HPDE6-E6E7 (cell line): ENCODE measurements around the gene DNM3.
"Not testable (repeated sequence)": the region's sequence is repeated elsewhere in the genome, so short reads cannot be mapped to it uniquely, and the experiment has no call there.

Experiments used
- DNase-seq: peaks from one replicate; pipeline ENCODE4 v3.0.0; 2011; ENCODE audit warnings: missing footprints; ENCODE audit errors: extremely low spot score

The DNM3 gene

DNA sequence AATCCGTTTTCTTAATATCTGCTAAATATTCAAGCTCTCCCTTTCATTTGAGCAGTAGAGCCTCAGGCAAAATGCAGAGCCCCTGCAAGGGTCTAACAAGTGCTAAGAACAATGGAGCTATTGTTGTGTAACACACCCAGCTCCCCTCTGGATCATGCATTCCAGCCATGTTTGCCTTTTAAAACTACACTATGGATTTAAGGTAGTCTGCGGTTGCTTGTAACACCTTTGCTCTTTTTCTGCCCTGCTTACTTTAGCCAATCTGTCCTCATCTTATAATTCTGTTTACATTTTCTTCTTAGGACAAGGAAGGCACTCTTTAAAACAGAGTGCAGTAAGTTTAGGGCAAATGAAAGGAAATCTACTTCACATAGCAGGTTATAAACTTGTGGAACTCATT is 519.2 kb downstream of the DNM3 start:
- no peak for DNase-seq

DNA sequence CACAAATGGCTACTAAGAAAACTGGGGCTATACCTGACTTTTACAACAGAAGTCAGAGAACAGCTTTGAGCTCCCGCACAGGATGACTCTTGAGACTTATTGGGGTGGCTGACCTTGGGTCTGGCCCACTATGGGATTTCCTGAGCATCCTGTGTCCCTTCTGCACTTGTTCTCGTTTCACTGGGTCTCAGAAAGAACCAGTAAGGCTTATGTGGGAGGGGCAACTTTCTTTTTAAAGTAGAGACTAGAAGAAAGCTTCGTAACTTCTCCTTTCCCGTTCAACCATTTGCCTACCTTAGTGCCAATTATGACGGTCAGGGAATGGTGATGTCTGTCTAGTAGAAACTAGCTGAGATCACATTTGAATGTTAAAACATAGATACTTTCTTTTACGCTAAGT is 519.7 kb downstream of the DNM3 start:
- DNase-seq, result no peak

DNA sequence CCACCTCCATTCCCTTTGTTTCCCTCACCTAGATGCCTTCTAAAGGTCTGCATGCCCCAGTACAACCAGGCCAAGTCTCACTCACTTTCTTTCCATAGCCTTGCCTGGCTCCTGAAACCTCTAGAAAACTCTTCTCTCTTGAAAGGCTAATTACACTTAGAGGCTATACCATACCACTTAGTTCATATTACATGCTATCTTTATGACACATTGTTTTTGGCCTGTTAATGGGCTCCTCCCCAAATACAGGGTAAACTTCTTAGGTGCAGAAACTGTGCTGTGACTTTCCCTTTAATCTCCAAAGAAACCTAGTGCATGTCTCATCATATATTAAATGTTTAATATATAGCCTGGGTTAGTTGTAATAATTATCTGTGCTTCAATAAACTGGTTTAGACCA is 522.6 kb downstream of the DNM3 start:
- no peak for DNase-seq

DNA sequence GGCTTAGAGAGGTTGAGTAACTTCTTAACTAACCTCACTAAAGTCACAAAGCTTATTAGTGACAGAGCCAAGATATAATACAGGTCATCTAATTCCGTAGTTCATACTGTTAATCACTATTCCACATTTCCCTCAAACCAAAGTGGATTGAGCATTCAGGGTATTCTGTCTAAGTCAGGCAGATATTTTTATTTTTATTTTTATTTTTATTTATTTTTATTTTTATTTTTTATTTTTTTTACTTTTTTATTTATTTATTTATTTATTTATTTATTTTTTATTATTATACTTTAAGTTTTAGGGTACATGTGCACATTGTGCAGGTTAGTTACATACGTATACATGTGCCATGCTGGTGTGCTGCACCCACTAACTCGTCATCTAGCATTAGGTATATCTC is 530.3 kb downstream of the DNM3 start:
- not testable (repeated sequence) for DNase-seq

DNA sequence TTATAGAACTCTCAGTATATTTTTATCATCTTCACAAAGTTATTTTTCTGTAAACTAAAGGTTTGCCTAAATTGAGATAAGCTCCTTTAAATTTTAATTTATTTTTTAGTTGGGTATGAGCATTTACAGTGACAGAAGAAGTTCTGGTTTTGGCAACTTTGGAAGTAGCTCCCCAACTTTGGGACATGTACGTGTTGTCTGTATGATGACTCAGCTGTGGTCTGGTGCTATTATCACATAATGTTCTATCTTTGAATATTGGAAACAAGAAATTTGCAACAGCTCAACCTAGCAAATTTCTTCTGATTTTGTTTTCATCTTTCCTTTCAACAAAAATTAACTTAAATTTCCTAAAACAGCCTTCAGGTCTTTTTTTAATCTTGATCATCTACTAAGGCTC is 532.6 kb downstream of the DNM3 start:
- DNase-seq, result no peak

DNA sequence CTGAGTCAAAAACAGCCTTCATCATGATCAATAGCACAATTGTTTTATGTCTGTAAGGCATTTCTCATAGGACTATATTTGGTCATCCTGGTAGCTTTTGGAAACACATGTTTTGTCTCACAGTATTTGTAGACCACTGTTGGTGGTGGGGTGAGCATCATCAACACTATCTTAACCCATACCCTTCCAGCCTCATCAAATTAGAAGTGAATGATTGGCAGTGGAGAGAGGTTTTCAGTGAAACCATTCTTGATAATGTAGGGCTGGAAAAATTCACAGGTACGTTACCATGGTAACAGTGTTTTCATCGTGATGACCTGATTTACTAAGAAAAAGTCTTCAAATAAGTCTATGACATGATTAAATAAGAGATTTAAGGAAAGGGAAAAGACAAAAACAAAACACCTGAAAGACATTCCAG is 533.9 kb downstream of the DNM3 start:
- DNase-seq, result no peak

DNA sequence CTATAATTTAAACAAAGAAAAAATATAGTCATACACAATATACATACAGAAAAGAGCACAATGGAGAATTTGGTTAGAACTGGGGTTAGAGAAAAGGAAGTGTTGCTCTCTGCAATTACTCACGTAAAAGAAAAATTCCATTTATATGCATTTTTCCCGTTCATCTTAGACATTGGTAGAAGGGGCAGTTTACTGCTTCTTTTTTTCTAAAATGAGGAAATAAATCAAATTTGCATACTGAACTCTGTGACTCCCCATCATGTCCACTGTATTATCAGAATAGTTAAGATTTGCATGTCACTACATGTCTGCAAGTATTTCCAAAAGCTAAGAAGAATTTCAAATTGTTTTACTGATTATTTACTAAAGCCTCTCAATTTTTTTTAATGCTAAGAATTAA is 535.1 kb downstream of the DNM3 start:
- no peak for DNase-seq

DNA sequence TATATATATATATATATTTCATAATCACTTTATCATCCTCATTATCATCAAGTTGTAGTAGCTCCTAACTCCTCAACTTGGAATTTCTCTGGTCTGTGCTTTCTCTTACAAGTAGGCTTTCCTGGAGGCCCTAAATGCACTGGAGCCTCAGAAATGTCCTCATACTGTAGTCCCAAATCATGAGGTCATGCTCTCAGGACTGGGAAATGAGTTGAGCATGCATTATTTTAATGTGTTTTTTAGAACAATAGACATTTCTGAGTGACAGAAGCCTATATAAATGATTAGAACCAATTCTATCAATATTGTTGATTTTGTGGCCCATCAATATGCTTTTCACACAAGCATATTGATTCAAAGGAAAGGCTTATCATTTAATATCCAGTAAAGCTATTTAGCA is 536.3 kb downstream of the DNM3 start:
- DNase-seq, result no peak

DNA sequence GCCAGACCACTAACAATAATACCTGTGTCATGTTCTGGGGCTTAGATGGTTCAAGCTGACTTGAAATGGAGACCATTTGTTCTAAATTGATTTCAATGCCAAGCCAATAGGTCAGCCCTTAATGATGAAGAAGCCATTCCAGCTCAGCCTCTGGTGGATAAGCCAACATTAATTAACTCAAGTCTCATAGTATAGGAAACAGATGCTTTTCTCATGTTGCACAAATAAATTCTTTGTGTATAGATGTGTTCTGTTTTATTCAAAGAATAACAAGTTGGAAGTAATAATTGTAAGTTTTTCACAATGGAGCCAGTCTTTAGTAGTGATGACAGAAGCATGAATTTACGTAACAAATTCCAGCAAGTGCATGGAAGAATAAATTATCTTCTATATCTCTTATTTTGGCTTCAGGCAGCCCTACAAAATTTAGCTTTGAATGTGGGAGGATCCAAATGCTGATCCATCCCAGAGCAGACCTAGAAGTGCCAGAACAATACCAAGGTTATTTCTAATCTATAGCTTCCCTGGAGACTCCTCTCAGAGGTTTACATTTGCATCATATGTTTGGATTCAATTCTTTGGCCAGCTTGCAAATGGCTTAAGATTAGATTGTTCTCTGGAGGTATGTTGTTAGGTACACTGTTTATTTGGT is 536.9 kb downstream of the DNM3 start:
- DNase-seq, result no peak

DNA sequence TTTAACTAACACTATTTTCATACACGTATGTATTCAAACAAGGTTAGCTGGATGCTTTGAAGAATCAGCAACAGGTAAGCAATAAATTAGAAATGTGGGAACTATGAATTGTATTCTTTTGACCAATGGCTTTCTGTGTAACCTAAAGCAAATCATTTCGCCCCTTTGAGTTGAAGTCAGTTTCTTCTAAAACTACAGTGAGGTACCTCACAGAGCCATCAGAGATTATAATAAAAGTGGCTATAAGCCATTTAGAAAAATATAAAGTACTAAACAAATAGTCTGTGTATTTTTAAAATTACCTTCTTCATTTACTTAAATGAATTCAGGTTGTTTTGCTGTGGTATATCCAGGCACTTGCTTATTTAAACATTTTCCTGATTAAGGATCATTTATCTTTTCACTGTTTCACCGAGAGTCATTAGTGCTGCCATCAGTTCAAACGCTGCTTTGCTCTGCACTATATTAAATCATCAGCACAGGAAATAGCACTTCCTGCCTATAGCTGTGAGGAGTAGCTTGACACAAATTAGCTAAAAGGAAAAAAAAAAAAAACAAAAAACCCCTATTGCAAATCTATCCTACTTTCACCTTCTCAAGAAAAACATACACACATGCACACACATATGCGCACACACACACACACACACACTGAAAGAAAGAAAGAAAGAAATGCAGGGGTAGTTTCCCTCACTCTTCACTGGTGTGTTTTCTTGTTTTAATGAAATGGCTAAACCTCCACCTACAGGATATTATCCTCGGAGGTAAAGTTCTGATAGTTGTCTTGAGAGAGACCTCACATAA is 539.3 kb downstream of the DNM3 start:
- DNase-seq, result no peak

DNA sequence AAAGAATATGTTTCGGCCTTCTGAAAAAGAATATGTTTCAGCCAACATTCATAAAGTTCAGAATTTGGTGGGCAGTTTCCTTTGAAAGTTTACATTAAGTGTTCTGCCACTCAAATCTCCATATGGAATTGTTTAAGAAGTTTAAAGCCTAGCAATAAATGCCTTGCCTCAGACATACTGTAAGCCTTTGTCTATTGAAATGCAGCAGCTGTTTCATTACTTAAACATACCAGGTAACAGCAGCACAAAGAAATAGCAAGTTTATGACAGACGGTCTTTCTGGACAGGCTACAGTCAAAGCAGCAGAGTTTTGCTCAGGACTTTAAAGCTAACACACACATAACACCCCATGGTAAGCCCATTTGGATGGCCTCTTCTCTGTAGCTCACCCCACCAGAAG is 540.6 kb downstream of the DNM3 start:
- DNase-seq, result no peak

DNA sequence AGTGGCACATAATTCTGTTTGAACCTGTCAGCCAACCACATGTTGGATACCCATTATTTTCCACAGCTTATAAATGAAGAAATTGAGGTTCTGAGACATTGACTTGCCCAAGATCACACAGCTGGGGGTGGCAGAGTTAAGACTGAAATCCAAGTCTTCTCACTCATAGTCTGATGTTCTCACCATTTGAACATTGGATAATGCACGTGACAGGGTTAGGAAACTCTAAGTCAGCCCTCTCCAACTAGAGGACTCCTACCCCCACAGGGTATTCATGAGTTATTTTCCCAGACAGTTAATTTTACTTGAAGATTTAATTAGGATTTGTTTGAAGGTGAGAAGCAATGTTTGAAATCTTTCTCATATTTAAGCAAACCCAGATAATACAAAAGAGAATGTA is 541.1 kb downstream of the DNM3 start:
- DNase-seq, result no peak

DNA sequence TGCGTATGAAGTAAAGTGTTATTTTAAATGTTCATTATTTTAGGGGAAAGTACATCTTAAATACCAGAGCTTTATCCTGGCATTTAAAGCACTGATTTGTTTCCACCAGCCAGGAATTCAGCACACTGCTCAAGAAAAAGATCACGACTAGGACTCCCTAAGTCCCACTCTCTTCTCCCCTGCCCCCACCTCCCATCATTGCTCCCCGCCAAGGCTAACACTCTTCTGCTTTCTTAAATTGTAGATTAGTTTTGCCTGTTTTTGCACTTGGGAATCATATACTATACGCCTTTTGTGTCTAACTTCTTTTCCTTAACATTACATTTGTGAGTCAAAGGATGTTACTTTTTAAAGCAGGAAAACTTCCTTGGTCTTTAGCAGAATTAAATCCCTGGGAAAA is 541.7 kb downstream of the DNM3 start:
- DNase-seq, result no peak

DNA sequence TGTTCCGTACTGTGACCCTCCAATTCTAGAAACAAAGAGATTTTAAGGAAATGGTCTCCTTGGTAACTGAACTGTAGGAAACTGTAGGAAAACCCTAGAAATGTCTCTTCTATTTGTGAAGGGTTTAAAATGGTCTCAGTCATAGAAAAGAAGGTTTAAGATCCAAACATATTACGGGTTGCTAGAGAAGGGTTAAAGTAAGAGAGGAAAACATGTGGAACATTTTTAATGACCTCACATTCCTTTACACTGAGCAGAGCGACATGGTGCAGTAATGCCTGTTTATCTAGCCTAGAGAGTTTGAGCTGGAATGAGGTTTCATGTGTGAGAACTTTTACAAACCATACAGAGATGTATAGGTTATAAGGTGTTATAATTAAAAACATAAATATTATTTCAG is 542.2 kb downstream of the DNM3 start:
- DNase-seq, result no peak

DNA sequence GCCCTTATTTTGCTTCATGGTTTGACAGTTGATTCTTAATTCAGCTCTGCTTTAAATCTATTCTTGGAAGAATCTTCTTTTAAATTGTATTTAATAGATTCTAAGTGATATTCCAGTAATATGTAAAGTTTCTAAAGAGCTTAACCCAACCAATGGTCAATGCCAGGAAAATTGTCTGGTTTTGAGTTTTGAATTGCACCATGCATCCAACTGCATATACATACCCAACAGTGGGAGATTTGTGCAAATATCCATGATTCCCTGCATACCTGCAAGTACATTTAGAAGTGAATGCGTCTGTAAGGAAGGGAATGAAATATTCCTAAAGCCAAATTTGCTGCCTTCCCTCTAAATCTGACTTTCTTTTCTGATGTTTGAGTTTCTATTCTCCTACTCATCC is 543.4 kb downstream of the DNM3 start:
- no peak for DNase-seq

DNA sequence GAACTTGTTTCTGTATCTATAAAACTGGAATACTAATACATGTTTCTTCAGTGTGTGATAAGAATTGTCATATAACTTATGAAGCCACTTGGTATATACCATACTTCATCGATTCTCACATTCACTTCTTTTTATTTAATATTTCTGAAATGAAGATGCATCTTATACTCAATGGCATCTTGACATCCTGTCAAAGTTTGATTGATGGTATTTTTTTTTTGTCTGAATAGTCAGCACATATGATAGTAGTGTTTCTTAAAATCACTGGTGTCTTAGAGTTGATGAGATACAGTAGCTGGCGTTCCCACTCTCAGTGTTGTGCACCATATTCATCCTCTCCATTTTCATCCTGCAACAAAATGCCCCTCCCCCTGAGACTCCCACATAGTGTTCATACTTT is 544.7 kb downstream of the DNM3 start:
- DNase-seq, result no peak

DNA sequence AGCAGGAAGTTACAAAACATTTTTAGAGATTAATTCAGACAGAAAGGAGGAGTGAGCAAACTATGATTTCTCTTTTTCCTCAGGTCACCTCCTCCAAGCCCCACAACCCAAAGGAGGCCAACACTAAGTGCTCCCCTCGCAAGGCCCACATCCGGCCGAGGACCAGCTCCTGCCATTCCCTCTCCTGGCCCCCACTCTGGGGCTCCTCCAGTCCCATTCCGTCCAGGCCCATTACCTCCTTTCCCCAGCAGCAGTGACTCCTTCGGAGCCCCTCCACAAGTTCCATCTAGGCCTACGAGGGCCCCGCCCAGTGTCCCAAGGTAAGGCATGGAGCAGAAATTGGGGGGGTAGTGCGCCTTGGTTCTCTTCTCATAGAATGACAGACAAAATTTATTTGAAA is 547.2 kb downstream of the DNM3 start:
- DNase-seq, result no peak

DNA sequence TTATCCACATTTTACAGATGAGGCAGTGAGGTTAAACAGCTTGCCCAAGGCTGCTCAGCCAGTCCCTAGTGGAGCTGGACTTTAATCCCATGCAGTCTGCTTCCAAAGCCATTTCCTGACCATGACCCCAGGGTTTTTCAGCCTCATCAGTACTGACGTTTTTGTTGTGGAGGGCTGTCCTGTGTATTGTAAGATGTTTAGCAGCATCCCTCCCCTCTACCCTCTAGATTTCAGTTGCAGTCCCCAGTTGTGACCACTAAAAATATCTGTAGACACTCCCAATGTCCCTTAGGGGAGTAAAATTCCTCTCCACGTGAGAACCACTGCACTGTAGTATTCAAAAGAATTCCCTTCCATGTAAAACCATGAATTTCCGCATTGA is 549.0 kb downstream of the DNM3 start:
- no peak for DNase-seq

DNA sequence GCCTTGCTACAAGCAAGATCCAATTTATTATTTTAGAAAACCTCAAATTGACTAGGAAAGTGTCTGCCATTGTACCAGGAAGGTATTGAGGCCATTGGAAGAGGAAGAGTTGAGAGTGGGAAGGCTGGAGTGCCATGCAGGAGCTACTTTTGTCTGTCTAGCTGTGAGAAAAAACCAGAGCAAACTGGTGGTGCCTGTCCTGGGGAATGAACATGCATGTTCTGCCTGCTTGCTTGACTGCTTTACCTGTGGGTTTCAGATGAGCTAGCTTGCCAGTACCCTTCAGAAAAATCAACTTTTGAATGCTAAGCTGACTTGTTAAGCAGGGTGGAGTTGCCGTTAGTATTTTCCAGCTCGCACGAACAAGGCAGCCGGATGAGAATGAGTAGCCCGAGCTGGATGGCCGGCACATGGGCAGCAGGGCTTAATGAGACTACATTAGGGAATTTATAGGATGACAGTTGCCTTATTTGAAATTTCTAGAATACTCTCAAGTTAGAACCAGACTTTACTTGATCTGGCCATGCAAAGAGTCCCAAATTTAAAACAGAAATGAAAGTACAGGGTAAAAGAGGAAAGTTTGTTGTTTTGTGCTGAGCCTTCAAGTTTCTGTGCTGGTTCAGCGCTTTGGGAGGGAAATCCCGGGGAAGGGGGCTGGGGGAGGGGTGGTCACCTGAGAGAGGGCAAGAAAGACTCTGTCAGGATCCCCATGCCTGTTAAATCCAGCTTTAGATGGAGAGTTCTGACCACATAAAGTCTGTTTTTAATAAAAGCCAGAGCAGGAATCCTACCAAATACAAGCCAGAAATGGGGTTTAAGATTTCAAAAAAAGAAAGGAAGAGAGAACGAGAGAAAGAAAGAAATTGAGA is 549.6 kb downstream of the DNM3 start:
- no peak for DNase-seq

DNA sequence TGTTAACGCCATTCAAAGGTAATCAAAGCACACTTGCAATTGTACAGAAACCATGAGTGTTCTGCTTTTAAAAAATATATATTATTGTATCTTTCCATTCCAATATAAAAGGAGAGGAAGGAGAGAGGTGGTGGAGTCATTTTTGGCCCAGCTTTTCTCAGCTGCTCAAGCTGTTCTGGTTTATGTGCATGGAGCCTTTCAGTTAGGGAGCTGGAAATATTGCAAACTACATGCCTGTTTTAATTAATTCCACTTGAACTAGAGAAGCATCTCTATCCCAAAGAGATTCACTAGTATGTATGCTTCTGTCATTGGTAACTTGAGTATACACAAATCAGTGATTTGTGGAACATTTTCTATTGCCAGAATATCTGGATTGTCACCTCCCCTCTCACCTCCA is 550.7 kb downstream of the DNM3 start:
- DNase-seq, result no peak

DNA sequence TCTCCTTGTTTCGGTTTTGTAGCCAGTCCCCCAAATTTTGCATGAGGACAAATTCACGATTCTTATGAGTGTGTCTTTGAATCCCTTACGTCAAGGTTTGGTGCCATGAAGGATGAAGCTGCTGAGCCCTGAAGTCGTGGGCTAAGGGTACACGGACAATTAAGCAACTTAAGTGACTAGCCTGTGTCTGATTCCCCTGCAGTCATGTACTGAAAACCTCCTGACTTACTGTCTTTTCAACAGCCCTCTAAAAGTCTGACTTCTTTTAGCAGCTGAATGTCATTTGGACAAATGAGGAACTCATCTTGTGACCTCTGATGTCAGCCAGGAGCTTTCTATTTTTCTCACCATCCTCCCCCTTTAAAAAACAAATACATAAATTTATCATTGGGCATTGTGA is 552.1 kb downstream of the DNM3 start:
- no peak for DNase-seq

DNA sequence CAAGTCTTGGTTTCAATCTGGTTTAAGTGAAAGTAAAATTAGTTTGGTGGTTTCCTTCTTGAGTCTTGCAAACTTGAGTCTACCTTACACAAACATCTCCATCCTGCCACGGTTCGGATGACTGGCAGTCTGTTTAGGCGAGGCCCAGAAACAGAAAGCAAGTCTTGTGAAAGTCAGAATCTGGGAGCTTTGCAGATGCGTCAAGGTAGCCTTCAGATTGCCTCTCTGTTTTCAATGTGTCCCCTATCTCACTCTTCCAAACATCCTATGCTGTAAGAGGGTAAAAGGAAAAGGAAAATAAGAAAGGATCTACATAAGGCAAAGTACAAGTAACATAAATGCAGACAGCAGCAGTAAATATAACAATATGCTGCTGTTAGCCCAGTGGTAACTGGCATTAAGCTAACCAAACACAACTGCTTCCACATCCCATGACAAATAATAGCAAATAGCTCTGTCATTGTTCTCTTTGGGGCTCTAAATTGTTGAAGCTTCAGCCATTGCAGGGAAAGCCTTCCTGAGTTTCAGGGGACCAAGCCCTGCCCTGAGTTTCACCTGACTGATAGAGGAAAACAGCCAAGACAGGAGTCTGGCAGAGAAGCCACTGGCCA is 552.9 kb downstream of the DNM3 start:
- DNase-seq, result no peak
